Glutamatergic neuron (in vitro differentiated cells): Measurements from ENCODE around the gene MINDY4. TPM values are rescaled to one million over a fixed set of nuclear protein-coding genes. Genes with fewer than 3 reads are reported as not detected.

Source experiments
- DNase-seq: peaks from one replicate; pipeline ENCODE4 v3.0.0; 2022
- H3K27ac Mint-ChIP-seq: one replicate; pipeline ENCODE4 v1.8.0; 2020; ENCODE audit warnings: mild to moderate bottlenecking, mixed read lengths, inconsistent platforms; ENCODE audit not compliant: unreplicated experiment
- H3K27me3 Mint-ChIP-seq: one replicate; pipeline ENCODE4 v1.8.0; 2020; ENCODE audit warnings: mild to moderate bottlenecking, moderate library complexity, mixed read lengths, inconsistent platforms; ENCODE audit not compliant: unreplicated experiment
- H3K36me3 Mint-ChIP-seq: one replicate; pipeline ENCODE4 v1.8.0; 2020; ENCODE audit warnings: mild to moderate bottlenecking, mixed read lengths, inconsistent platforms; ENCODE audit not compliant: unreplicated experiment
- H3K4me1 Mint-ChIP-seq: one replicate; pipeline ENCODE4 v1.8.0; 2020; ENCODE audit warnings: mild to moderate bottlenecking, low read depth, mixed read lengths, inconsistent platforms; ENCODE audit not compliant: unreplicated experiment
- H3K4me3 Mint-ChIP-seq: one replicate; pipeline ENCODE4 v1.8.0; 2020; ENCODE audit warnings: mild to moderate bottlenecking, mixed read lengths, inconsistent platforms; ENCODE audit not compliant: unreplicated experiment
- H3K9me3 Mint-ChIP-seq: one replicate; pipeline ENCODE4 v1.8.0; 2020; ENCODE audit warnings: mild to moderate bottlenecking, moderate library complexity, mixed read lengths, inconsistent platforms; ENCODE audit not compliant: unreplicated experiment
- CTCF ChIP-seq: fragments of 200-600 bp; sonication (generic); IDR thresholded peaks from one replicate; pipeline ENCODE4 v1.5.0; 2021; ENCODE audit not compliant: partially characterized antibody, unreplicated experiment
- total RNA-seq: library from RNA; stranded (reverse); fragmentation: NEBNext Ultra II Directional; extraction: Animal tissue kit (Norgen Biotek cat#: 25700); gene quantifications from one replicate; pipeline ENCODE4 v1.2.1, GENCODE V29; 2021; ENCODE audit not compliant: unreplicated experiment

Gene MINDY4
- total RNA-seq, 1 donor from 2014 or later = 2.3 TPM

DNA sequence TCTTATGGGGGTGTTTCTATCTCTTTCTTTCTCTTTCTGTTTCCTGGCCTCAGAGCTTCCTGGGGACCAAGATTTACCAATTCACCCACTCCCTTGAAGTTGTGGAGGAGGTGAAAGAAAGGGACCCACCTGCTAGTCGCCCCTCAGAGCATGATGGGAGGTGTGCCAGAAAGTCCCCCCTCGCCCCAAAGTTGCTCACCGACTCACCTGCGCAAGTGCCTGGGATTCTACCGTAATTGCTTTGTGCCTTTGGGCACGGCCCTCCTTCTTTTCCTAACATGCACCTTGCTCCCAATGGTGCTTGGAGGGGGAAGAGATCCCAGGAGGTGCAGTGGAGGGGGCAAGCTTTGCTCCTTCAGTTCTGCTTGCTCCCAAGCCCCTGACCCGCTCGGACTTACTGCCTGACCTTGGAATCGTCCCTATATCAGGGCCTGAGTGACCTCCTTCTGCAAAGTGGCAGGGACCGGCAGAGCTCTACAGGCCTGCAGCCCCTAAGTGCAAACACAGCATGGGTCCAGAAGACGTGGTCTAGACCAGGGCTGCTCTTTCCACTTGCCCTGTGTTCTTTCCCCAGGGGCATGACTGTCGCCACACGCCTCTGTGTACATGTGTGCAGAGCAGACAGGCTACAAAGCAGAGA lies 152.7 kb downstream of the MINDY4 start:
- TF ChIP-seq CTCF = no peak
- no peak overlapping the region for H3K27ac Mint-ChIP-seq
- DNase-seq = peak; percentile 16
- H3K36me3 Mint-ChIP-seq = no peaks in the 10 kb centered on the region
- peaks cover 1% of the 10 kb centered on the region for H3K9me3 Mint-ChIP-seq
- H3K4me1 Mint-ChIP-seq = no peaks in the 10 kb centered on the region
- H3K27me3 Mint-ChIP-seq = peaks cover 6% of the 10 kb centered on the region
- no peak overlapping the region for H3K4me3 Mint-ChIP-seq

- no peaks in the 10 kb centered on the region for H3K4me1 Mint-ChIP-seq
- no peak for TF ChIP-seq CTCF
Measured at GRCh38 chr7:30924624-30925023, 153.4 kb downstream of the MINDY4 start.

GRCh38 chr7:30925117-30925516 lies 153.9 kb downstream of the MINDY4 start:
- H3K36me3 Mint-ChIP-seq = no peaks in the 10 kb centered on the region
- H3K4me3 Mint-ChIP-seq = no peak overlapping the region
- H3K4me1 Mint-ChIP-seq = no peaks in the 10 kb centered on the region
- peaks cover 1% of the 10 kb centered on the region for H3K9me3 Mint-ChIP-seq
- H3K27ac Mint-ChIP-seq = no peak overlapping the region
- no peak for TF ChIP-seq CTCF
- peaks cover 6% of the 10 kb centered on the region for H3K27me3 Mint-ChIP-seq
- DNase-seq = no peak

More at GRCh38 chr7:30924624-30925023, 153.4 kb downstream of the MINDY4 start:
- Mint-ChIP-seq H3K9me3 (peaks cover 1% of the 10 kb centered on the region), H3K36me3 (no peaks in the 10 kb centered on the region), H3K4me3 (no peak overlapping the region), H3K27me3 (peaks cover 6% of the 10 kb centered on the region), H3K27ac (no peak overlapping the region)
- DNase-seq = no peak

GRCh38 chr7:30925913-30926312 lies 154.7 kb downstream of the MINDY4 start:
- TF ChIP-seq CTCF = no peak
- DNase-seq = no peak
- H3K27me3 Mint-ChIP-seq = peaks cover 7% of the 10 kb centered on the region
- H3K4me3 Mint-ChIP-seq = no peak overlapping the region
- no peak overlapping the region for H3K27ac Mint-ChIP-seq
- H3K36me3 Mint-ChIP-seq = no peaks in the 10 kb centered on the region
- peaks cover 4% of the 10 kb centered on the region for H3K4me1 Mint-ChIP-seq
- H3K9me3 Mint-ChIP-seq = peaks cover 1% of the 10 kb centered on the region

DNA sequence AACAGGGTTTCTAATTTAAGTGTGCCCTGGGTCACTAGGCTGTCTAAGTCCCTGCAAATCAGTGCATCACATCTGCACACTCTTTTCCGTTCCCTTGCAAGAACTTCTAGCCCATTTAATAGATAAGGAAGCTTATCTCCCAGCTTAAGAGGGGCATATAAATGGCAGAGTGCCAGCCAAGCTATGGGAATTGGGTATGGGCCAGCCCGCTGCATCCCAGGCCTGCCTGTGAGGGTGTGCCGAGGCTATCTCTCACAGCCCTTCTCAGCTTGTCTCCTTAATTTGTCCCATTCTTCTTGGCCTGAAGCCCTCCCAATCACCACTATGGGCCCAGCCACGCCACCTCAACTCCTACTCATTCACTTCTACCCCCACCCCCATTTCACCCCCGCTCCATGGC lies 155.1 kb downstream of the MINDY4 start:
- Mint-ChIP-seq H3K4me1 (peaks cover 4% of the 10 kb centered on the region), H3K36me3 (no peaks in the 10 kb centered on the region), H3K9me3 (peaks cover 1% of the 10 kb centered on the region), H3K27ac (no peak overlapping the region), H3K27me3 (peaks cover 7% of the 10 kb centered on the region), H3K4me3 (no peak overlapping the region)
- DNase-seq = no peak
- no peak for TF ChIP-seq CTCF
